Measurements from ENCODE around the gene HNRNPA1L2.
"Not testable (repeated sequence)": the region's sequence is repeated elsewhere in the genome, so short reads cannot be mapped to it uniquely, and the experiment has no call there.

Gene HNRNPA1L2

GRCh38 chr13:52650731-52651130, 8.5 kb downstream of the HNRNPA1L2 start:
- FAIRE-seq: no peak

GRCh38 chr13:52651897-52652195, 9.6 kb downstream of the HNRNPA1L2 start:
- FAIRE-seq: no peak

DNA sequence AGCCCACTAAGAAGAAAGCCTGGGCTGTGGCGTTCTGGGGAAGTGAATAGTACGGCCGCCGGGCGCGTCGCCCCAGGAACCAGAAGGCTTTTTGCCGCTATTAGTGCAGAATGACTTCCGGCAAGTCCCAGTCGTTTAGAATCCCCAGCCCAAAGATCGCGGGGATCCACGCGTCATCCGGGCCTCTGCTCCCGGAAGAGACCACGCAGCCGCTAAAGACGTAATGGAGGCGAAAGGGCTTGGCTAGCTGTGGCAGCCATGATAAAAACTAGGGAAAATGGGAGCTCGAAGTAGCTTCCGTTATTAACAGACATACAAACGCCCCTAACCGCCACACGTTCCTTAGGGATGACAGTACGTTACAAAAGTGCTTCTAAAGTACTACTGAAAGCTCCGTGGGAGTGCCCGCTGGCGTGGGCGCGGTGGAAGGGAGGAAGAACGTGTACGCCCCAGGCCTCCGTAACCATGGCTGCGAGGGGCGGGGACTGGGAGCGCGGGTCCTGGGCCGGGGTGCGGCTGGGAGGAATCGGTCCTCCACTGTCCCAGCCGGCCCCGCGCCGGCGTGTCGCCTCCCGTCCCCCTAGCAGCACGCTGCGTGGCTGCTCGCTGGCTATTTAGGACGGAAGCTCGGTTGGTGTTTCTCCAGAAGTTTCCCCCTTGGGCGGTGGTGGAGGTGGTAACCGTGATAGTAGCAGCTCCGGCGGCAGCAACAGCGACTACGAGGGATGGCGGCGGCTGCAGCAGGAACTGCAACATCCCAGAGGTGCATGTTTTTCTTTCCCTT, 10.2 kb downstream of the HNRNPA1L2 start, which contains the start of gene SUGT1:
Gene SUGT1, plus strand, starts transcription at position 641 of the 784 bp plus-strand sequence. Its CDS starts 85 bp downstream, at position 726.
- FAIRE-seq: peak; percentile 94

DNA sequence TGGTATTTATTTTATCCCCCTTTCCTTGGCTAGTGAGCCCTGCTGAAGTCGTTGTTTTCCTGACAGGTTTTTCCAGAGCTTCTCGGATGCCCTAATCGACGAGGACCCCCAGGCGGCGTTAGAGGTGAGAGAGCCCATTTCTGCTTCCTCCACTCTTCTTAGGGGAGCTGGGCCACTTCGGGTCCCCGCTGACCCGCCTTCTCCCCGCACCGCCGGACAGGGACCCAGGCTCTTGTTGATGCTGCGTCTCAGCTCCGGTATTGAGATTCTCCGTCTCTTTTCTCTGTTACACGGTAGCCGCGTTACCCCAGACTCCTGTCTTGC, 10.7 kb downstream of the HNRNPA1L2 start:
- FAIRE-seq: no peak

DNA sequence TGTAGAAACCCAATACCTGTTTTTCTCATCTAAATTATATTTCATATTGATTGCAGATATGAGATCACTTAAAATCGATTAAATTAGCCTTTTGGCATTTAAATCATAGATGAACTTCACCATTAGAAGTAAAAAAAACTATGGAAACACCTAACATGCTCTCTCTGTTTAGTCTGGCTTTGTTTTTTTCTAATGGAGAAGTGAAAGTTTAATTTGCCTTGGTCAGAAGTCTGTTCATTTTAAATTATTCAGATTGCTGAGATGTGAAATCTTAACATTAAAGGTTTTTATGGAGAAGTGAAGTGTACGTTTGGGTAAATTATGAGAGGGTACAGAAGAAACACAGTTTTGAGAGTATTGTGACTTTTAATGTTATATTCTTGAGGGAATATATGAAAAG, 17.1 kb downstream of the HNRNPA1L2 start:
- FAIRE-seq: no peak

DNA sequence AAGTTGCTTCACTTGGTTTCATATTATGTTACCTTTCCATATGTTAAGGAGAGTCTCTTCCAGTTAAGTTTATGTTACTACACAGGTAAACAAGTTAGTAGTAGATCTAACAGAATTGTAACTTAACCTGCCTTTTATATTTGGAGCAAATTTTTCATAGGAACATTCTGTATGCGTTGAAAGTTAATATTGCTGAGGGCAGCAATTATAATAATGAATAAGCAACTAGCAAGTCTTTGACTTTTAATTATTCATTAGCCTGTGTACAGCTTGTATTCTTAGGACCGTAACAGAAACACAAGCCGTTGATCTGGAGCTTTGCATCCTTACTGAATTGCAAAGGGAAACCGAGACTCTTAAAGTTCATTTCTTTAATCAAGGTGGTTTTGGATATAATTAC, 22.0 kb downstream of the HNRNPA1L2 start:
- FAIRE-seq: no peak

DNA sequence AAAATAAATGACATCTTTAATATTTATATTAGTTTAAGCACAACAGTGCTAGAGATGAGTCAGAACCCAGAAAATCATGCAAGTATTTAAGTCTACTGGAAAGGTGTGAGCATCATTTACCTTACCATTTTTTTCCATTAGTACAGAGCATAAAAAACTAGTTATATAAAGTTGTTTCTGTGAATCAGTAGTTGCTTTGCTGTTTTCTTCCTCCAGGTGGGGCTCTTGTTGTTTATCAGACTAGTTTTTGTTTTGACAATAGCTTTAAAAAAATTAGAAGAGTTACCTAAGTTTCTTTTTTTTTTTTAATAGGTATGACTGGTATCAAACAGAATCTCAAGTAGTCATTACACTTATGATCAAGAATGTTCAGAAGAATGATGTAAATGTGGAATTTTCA, 23.1 kb downstream of the HNRNPA1L2 start:
- peak; percentile 87 for FAIRE-seq

DNA sequence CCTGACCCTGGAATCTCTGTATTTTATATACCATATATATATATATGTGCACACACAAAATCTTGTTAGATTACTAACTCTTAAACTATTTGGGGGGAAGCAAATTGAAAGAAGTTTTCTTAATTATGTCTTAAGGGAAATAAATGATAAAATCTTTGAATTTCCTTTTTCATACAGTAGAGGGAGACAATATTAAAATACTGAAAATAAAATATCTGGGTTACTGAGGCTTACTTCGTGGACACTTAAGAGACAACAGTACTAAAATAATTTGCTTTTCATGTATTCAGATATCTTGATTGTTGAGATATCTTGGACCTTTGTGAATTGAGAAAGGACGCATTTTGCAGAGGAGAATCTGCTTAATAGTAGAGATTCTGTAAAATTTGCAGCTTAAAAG, 27.4 kb downstream of the HNRNPA1L2 start:
- FAIRE-seq: peak; percentile 96

GRCh38 chr13:52670726-52671125, 28.5 kb downstream of the HNRNPA1L2 start:
- FAIRE-seq: peak; percentile 35

- FAIRE-seq: no peak
These were observed 31.2 kb downstream of the HNRNPA1L2 start for GRCh38 chr13:52673465-52673864.

DNA sequence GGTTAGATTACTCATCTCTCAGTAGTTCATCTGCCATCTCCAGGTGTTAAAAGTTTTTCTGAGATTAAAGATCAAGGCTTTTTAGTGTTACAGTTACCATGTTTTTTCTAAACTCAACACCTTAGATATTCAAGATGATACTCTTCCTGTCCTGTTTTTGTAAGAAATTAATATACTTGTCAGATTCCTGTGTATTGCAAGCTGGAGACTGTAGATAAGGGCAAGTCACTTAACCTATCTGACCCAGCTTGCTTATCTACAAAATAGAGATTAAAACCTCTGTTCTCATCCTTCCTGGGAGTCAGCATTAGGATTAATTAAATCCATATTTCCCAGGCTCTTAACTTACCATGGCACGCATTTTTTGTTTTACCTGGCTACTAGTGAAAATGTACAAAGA, 35.6 kb downstream of the HNRNPA1L2 start:
- no peak for FAIRE-seq

- FAIRE-seq: not testable (repeated sequence)
These were observed 43.6 kb downstream of the HNRNPA1L2 start for GRCh38 chr13:52685806-52686205.

DNA sequence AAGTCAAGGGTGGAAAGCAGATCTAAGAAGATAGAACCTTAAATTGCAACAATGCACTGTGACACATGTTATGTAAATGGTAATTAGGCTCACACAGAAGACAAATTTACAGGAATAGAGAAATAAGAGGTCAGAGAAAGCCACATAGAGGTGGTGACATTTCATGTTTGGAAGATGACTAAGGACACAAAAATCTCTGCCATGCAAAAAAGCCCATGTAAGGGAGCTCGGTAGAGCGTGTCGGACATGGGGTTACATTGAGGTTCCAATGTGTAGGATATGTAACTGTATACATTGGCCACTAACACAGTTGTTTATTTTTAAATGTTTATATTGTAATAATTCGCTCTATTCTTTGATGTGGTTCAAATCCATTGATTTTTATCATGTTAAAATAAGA, 44.1 kb downstream of the HNRNPA1L2 start:
- no peak for FAIRE-seq

All from A204.1 (cell line).